CD4-positive, alpha-beta T cell (primary cell): ENCODE results near the gene CHST2. TPM values are rescaled to one million over a fixed set of nuclear protein-coding genes. Genes with fewer than 3 reads are reported as not detected.

Source experiments
- ATAC-seq: fragments of 200-7000 bp; cut with Tn5 transposase; one replicate; pipeline ENCODE4 v1.10.0; 2022; ENCODE audit warnings: mild to moderate bottlenecking; ENCODE audit not compliant: poor library complexity
- CTCF ChIA-PET: fragments of 350-600 bp; sonication (Branson Sonifier 250); formaldehyde crosslinking; loops from one replicate; lab custom pipeline; 2021; ENCODE audit warnings: antibody characterized with exemption, inconsistent platforms; lab: Charles Lee
- POLR2A ChIA-PET: fragments of 350-600 bp; sonication (Branson Sonifier 250); formaldehyde crosslinking; loops from one replicate; lab custom pipeline; 2021; ENCODE audit warnings: antibody characterized with exemption, inconsistent platforms; lab: Charles Lee
- DNase-seq, 14 experiments: peaks; one replicate each; pipeline ENCODE4 v3.0.0-alpha.2; 2013 to 2020; ENCODE audit warnings: mixed read lengths in 2 of 14
- H3K27ac ChIP-seq, 2 donors: one replicate each; pipeline versions ENCODE4 v1.5.1 to v1.7.0; 2013; ENCODE audit warnings: low read length in 2 of 2, low read depth in 1 of 2, mild to moderate bottlenecking in 1 of 2
- H3K27me3 ChIP-seq, 2 experiments: 1 replicate in 1 of 2; 2 replicates in 1 of 2; pipeline versions ENCODE4 v1.6.1 to v1.7.0; 2013; ENCODE audit warnings: low read length in 2 of 2, control low read depth in 1 of 2, mild to moderate bottlenecking in 1 of 2, moderate library complexity in 1 of 2; ENCODE audit not compliant: insufficient read depth in 2 of 2, control insufficient read depth in 1 of 2
- H3K36me3 ChIP-seq: one replicate; pipeline ENCODE4 v1.6.1; 2013; ENCODE audit warnings: low read length, control low read depth; ENCODE audit not compliant: insufficient read depth
- H3K4me1 ChIP-seq: one replicate; pipeline ENCODE4 v1.6.1; 2013; ENCODE audit warnings: low read length, control low read depth; ENCODE audit not compliant: insufficient read depth
- H3K4me3 ChIP-seq: one replicate; pipeline ENCODE4 v1.5.1; 2013; ENCODE audit warnings: mild to moderate bottlenecking, low read length, moderate library complexity
- H3K9me3 ChIP-seq, 2 experiments: 1 replicate in 1 of 2; 2 replicates in 1 of 2; pipeline versions ENCODE4 v1.6.1 to v1.7.0; 2013; ENCODE audit warnings: low read length in 2 of 2, mild to moderate bottlenecking in 2 of 2, control low read depth in 1 of 2, moderate library complexity in 1 of 2; ENCODE audit not compliant: control insufficient read depth in 1 of 2, insufficient read depth in 1 of 2
- H3K27ac Mint-ChIP-seq: one replicate; pipeline ENCODE4 v1.8.0; 2020; ENCODE audit warnings: mixed read lengths
- H3K27me3 Mint-ChIP-seq: one replicate; pipeline ENCODE4 v1.8.0; 2021; ENCODE audit warnings: mixed read lengths
- H3K36me3 Mint-ChIP-seq: one replicate; pipeline ENCODE4 v1.8.0; 2021; ENCODE audit warnings: low read depth, mixed read lengths
- H3K4me1 Mint-ChIP-seq: one replicate; pipeline ENCODE4 v1.8.0; 2021; ENCODE audit warnings: low read depth, mixed read lengths
- H3K4me3 Mint-ChIP-seq: one replicate; pipeline ENCODE4 v1.8.0; 2020; ENCODE audit warnings: mild to moderate bottlenecking, mixed read lengths
- H3K9me3 Mint-ChIP-seq: one replicate; pipeline ENCODE4 v1.8.0; 2020; ENCODE audit warnings: mixed read lengths
- intact Hi-C, 2 experiments: fragments of 100-400 bp; cut with DNase I in 1 of 2; cut with micrococcal nuclease in 1 of 2; formaldehyde crosslinking; loops; one replicate each; pipeline versions ENCODE4 v1.15.1 to v1.9.0; 2023 to 2025; cut with DNase I, micrococcal nuclease
- total RNA-seq, 174 experiments: library from RNA in 2 of 174; stranded (reverse) in 2 of 174; gene quantifications; one replicate each; pipeline ENCODE4 v1.2.3 and lab custom pipeline; 2021 to 2026
- TF ChIP-seq, protein P1 (sequence below): fragments of 200-600 bp; IDR thresholded peaks from one replicate; pipeline ENCODE4 v1.8.0; 2022; ENCODE audit warnings: antibody characterized with exemption, mild to moderate bottlenecking

The CHST2 gene
- total RNA-seq, 2 experiments from 2014 or later: 2.0 TPM

DNA sequence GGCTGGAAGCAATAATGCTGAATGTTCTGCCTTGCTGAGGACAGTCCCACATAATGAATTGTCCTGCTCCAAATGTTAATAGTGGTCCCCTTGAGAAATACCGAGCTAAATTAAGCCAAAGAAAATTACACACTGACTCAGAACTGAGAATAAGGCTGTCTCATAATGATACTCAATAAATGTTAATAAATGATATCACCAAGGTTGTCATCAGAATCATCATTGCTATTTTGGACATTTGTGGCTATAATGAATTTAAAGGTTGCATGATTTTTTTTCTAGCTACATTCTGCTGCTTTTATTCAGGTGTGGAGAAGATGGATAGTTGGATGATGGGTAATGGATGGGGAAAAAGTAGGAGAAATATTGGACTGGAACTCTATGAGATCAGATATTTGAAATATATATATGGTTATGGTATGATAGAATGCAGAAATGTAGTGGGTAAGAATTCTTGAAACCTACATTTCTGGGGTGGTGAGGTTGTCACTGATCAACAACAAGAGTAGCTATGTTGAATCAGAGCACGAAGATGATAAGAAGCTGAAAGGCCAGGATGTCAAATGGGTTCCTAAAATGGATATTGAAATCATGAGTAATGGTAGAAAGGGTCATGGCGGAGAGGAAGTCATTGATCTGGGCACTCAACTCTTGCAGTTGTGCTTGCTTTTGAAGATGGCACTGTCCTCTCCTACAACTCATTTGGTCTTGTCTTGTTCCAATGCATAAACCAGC is 12.8 kb downstream of the CHST2 start:
- Mint-ChIP-seq H3K27me3 (no peaks in the 10 kb centered on the region), H3K9me3 (no peaks in the 10 kb centered on the region), H3K36me3 (no peaks in the 10 kb centered on the region), H3K27ac (no peak overlapping the region), H3K4me1 (peaks cover 22% of the 10 kb centered on the region), H3K4me3 (no peak overlapping the region)
- Histone ChIP-seq H3K27me3 (no peaks in the 10 kb centered on the region), H3K36me3 (no peaks in the 10 kb centered on the region), H3K9me3 (no peaks in the 10 kb centered on the region), H3K27ac (no peak overlapping the region), H3K4me1 (no peaks in the 10 kb centered on the region), H3K4me3 (no peak overlapping the region)
- TF ChIP-seq, protein P1, sequence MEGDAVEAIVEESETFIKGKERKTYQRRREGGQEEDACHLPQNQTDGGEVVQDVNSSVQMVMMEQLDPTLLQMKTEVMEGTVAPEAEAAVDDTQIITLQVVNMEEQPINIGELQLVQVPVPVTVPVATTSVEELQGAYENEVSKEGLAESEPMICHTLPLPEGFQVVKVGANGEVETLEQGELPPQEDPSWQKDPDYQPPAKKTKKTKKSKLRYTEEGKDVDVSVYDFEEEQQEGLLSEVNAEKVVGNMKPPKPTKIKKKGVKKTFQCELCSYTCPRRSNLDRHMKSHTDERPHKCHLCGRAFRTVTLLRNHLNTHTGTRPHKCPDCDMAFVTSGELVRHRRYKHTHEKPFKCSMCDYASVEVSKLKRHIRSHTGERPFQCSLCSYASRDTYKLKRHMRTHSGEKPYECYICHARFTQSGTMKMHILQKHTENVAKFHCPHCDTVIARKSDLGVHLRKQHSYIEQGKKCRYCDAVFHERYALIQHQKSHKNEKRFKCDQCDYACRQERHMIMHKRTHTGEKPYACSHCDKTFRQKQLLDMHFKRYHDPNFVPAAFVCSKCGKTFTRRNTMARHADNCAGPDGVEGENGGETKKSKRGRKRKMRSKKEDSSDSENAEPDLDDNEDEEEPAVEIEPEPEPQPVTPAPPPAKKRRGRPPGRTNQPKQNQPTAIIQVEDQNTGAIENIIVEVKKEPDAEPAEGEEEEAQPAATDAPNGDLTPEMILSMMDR: no peak
- ATAC-seq (no peak), DNase-seq (no peak)
- intact Hi-C loops: no loop called here
- CTCF ChIA-PET: interaction anchor here (0.6 kb wide), 1 partner anchor 408 kb away, joined by 3 read pairs; no protein-coding TSS in a partner anchor
- POLR2A ChIA-PET: interaction anchor here (0.9 to 1.0 kb wide), 2 partner anchors 9 to 27 kb away, joined by 3 to 4 read pairs; no protein-coding TSS in a partner anchor

GRCh38 chr3:143134471-143134870 is 14.9 kb downstream of the CHST2 start:
- peaks cover 11% of the 10 kb centered on the region for H3K4me1 Mint-ChIP-seq
- H3K27me3 ChIP-seq: no peaks in the 10 kb centered on the region
- no peak overlapping the region for H3K27ac ChIP-seq
- H3K4me1 ChIP-seq: no peaks in the 10 kb centered on the region
- no peaks in the 10 kb centered on the region for H3K36me3 Mint-ChIP-seq
- TF ChIP-seq, protein P1: no peak
- ATAC-seq: no peak
- no peak overlapping the region for H3K27ac Mint-ChIP-seq
- H3K9me3 ChIP-seq: no peaks in the 10 kb centered on the region
- H3K9me3 Mint-ChIP-seq: no peaks in the 10 kb centered on the region
- H3K4me3 Mint-ChIP-seq: no peak overlapping the region
- H3K36me3 ChIP-seq: no peaks in the 10 kb centered on the region
- no peak for DNase-seq
- intact Hi-C loops: no loop called here
- no peaks in the 10 kb centered on the region for H3K27me3 Mint-ChIP-seq
- ChIA-PET CTCF (no interaction called here), POLR2A (interaction anchor here (0.9 to 1.1 kb wide), 2 partner anchors 10 to 13 kb away, joined by 3 to 4 read pairs; no protein-coding TSS in a partner anchor)
- no peak overlapping the region for H3K4me3 ChIP-seq

DNA sequence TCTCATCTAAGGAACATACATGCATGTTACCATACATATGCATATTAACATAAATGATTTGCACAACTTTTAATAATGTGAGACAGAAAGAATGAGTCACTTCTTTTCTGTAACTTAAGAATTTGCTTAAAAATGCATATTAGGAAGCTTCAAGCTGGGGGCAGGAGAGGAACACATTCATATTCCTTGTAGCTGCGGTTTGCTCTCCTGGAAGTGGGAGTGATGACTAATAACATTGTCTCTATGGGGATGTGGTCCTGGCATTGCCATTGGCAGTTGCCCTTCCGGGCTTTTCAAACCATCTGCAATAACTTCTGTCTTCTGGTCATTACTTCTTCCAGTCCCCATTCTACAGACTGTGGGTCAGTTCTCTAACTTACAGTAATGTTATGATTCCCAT is 15.6 kb downstream of the CHST2 start:
- ATAC-seq (no peak), DNase-seq (peak in 3 of 14 experiments; percentile 19 to 63 (median 49))
- Histone ChIP-seq H3K27me3 (no peaks in the 10 kb centered on the region), H3K27ac (no peak overlapping the region), H3K4me3 (no peak overlapping the region), H3K9me3 (no peaks in the 10 kb centered on the region), H3K36me3 (no peaks in the 10 kb centered on the region), H3K4me1 (no peaks in the 10 kb centered on the region)
- TF ChIP-seq, protein P1: no peak
- ChIA-PET POLR2A (interaction anchor here (0.6 to 1.1 kb wide), 3 partner anchors 10 to 209 kb away, joined by 3 to 5 read pairs (median 4); no protein-coding TSS in a partner anchor), CTCF (no interaction called here)
- intact Hi-C loops: no loop called here
- H3K4me3 Mint-ChIP-seq: no peak overlapping the region
- H3K27me3 Mint-ChIP-seq: no peaks in the 10 kb centered on the region
- no peak overlapping the region for H3K27ac Mint-ChIP-seq
- no peaks in the 10 kb centered on the region for H3K36me3 Mint-ChIP-seq
- peaks cover 11% of the 10 kb centered on the region for H3K4me1 Mint-ChIP-seq
- no peaks in the 10 kb centered on the region for H3K9me3 Mint-ChIP-seq
